GM15510 (cell line): ENCODE data around the gene WTAP.

Experiments used
- POLR2A ChIP-seq: IDR thresholded peaks from 3 replicates; pipeline ENCODE4 v1.6.1; 2011; ENCODE audit warnings: borderline replicate concordance; ENCODE audit not compliant: insufficient read length; ENCODE audit errors: extremely low read depth

WTAP gene

DNA sequence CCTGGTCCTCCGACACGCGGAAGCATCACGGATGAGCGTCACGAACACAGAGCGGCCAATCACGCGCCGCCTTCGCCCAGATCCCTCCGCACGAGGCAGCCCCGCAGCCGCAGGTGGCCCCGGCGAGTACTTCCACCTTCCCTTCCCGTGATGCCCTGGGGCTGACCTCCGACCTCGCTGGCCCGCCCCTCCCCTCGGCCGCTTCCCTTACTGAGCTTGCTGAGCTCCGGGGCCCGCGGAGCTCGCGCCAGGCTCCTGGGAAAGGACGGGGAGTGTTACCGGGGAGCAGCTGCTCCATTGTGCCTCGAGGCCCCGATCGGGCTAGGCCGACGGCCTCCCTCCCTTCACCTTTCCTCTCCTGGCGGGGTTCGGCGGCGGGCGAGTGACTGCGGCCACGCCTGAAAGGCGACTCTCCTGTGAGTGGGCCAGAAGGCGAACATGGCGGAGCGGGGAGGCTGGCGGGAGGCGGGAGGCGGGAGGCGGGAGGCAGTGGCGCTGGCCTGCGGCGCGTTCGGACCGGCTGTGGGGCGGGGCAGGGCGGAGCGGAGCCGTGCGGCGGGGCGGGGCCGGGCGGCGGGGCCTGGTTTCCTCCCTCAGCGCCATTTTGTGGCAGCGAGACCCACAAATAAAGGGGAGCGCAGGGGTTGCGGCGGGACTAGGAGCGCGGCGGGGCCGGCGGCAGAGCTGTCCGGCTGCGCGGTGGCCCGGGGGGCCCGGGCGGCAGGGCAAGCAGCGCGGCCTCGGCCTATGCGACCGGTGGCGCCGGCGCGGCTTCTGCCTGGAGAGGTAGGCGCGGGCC lies at the start of gene WTAP:
Gene WTAP (plus strand): TSS at position 589 of the 799 bp plus-strand sequence. CDS start 8,760 bp downstream, outside the sequence.
- peak; percentile 85 for TF ChIP-seq POLR2A

DNA sequence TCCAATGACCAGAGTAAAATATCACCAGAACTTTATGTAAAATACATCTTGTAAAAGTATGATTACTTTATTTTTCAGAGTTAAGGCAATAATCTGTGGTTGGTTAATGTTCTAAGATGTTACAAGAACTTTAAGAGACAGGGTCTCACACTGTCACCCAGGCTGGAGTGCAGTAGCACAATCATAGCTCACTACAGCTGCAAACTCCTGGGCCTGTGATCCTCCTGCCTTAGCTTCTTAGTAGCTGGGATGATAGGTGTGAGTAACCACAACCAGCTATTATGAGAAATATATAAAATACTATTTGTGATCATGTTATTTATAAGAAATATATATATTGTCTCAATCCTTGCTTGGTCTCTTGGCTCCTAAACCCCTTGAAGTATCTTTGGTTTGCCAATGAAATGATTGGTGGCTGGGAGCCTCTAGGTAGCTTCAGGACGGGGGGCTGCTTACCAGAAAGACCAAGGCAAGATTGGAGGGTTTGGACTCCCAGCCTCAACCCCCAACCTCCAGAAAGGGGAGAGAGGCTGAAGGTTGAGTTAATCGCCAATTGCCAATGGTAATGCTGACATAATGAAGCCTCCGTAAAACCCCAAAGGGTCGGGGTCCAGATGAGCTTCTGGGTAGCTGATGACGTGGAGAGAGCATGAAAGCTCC lies 49.7 kb upstream of the WTAP start:
- TF ChIP-seq POLR2A = no peak

DNA sequence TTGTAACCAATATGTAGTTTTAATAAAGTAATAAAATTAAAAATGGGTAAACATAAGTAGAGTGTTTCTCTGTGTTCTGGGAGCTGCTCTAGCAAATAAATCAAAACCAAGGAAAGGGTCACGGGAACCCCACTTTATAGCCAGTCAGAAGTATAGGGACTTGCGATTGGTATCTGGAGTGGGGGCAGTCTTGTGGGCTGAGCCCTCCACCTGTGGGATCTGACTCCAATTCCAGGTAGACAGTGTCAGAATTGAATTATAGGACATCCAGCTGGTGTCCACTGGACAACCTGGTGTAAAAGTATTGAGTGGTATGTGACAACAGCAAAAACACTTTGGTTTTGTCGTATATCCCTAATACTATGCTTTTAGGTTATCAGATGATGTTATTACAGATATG lies 48.7 kb upstream of the WTAP start:
- no peak for TF ChIP-seq POLR2A

DNA sequence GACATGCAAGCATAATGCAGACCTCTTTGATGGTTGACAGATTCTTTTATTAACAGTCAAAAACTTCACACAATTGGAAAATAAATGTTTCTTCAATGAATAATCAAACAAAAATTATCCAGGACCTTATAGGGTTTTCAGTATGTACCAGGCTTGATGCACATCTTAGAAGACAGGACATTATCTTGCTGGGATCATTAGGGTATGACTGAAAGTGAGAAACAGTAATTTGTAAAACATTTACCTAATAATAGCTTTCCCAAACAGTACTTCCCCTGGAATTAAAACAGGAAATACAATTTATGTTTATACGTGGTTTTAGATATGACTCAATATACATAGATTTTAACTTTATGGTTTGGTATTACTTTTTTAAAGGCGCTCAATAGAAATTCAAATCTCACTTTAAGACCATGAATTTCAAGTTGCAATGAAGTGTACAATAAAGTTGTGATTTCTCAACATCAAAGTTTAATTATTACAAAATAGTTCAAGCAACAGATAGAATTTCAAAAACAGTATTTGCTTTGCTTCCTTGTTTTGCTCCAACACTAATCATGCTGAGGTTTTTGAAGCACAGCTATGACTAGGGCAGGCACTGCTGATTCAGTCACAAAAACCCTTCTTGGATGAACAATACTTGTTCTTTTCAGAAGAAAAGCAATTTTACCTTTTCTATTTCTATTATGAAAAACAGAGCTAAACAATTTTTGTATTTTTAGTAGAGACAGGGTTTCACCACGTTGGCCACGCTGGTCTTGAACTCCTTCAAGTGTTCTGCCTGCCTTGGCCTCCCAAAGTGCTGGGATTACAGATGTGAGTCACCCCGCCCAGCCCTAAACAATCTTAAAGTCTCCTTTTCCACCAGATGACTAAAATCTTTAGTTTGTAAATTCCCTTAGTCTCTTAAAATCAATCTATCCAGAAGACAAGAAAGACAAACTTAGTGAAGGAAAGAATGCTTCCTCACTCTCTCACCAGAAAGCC lies 47.9 kb upstream of the WTAP start:
- no peak for TF ChIP-seq POLR2A

DNA sequence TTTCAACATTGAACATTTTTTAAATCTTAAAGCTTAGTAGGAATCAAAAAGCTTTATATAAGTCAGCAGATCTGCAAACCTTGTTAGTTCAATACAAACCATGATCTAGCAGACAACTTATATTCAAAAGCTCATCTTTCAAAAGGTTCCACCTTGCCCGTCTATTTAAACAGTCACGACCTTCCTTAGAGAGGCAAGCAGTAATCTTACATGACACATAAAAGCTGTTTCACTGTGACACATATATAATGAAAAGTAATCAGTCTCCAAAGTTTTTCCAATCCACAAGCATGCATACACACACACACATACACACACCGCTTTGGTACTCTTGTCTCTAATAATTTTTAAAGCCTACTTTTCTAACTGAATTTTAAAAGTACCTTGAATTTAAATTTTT lies 47.2 kb upstream of the WTAP start:
- TF ChIP-seq POLR2A = no peak

DNA sequence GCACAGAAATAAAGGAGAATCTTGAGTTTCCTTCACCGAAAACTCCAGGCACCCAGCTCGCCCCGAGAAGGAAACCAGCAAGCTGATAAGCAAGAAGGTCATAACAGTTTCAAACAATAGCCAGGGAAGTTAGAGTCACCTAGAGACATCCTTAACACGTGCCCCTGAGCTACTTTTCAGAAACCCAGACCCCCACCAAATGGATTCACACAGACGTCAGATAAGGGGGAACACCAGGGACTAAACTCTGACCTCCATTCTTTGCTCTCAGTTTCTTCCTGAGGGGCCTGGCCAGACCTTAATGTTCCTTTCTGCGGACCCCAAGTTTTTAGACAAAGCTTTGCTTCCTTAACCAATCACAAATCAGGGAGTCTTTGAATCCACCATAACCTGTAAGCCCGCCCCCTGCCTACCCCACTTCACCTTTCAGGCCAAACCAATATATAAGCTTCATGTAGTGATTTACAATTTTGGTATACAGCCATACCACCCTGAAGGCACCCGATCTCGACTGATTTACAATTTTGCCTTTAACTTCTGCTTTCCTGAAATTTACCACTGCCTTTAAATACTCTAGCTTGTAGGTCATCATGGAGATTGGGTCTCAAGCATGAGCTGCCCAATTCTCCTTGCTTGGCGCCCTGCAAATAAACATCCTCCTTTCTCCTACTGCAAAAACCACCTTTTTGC lies 46.0 kb upstream of the WTAP start:
- no peak for TF ChIP-seq POLR2A

- TF ChIP-seq POLR2A = no peak
These were observed 45.0 kb upstream of the WTAP start for GRCh38 chr6:159682295-159682694.

GRCh38 chr6:159682810-159683209 lies 44.5 kb upstream of the WTAP start:
- TF ChIP-seq POLR2A = no peak

DNA sequence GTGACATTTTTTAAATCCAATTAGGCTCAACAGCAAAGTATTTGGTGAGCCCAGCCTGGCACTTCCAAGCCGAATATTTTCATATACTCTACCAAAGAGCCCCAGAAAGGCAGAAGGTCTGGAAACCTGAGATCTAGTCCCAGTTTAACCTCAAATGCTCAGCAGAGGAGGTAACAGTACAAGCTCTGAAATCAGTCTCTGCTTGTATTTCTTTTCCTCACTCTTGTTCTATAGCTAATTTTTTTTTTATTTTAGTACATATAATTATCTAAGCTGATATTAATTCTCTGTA lies 43.3 kb upstream of the WTAP start:
- TF ChIP-seq POLR2A = no peak

DNA sequence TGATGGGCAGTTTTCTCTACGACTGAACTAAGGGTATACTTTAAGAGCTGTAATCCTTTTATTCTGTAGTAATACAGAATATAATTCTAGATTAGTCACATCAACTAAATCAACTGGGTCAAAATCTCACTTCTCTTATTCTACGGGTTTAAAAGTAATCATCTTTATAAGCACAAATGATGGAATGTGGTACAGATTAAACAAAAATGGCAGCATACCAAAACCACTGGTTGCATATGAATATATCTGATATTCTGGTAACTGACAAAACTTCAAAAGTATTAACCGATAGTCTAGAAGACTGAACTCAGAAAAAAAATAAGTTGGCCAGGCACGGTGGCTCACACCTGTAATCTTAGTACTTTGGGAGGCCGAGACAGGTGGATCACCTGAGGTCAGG lies 41.3 kb upstream of the WTAP start:
- TF ChIP-seq POLR2A = no peak

DNA sequence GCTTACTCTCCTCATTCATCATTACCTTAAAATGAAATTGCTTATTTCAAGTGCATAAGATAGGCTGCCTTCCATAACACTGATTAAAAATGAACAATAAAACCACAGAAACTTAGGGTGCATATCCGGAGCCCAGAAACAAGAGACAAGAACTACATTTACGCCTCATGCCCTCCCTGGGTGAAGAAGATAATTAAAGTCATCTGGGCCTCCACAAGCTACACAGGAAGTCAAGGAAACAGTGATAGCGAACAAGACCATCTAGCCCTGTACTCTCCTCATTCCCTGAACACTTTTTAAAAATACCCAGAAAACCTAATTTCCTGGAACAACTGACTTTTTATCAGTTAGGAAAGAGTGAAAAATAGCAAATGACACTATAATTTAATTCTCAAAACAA lies 40.6 kb upstream of the WTAP start:
- no peak for TF ChIP-seq POLR2A

- TF ChIP-seq POLR2A = no peak
These were observed 40.0 kb upstream of the WTAP start for GRCh38 chr6:159687341-159687740.

GRCh38 chr6:159688266-159688905 lies 38.9 kb upstream of the WTAP start:
- TF ChIP-seq POLR2A = no peak

DNA sequence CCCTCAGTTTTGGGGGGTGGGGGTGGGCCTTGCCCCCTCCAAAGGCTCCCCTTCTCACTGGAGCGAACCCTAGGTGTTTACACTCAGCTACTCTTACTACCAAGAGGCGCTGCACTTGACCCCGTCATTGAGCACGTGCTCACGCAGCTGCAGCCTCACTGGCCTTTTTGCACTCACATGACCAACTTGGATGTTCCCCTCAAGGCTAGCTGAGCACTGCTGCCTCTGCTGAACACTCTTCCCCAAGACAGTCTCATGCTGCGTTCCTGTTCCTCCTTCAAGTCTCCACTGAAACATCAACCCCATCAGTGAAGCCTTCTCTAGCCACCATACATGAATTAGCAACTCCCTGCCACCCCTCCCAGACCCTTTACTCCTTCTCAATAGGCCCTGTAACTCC lies 38.3 kb upstream of the WTAP start:
- TF ChIP-seq POLR2A = no peak
